Smooth muscle cell (in vitro differentiated cells): ENCODE measurements around the gene OTUD3. TPM values are rescaled to one million over a fixed set of nuclear protein-coding genes. Genes with fewer than 3 reads are reported as not detected.

Source experiments
- DNase-seq: peaks from one replicate; lab custom pipeline; 2025; ENCODE audit not compliant: unreplicated experiment; lab: John Stamatoyannopoulos, UW
- H2AFZ ChIP-seq: fragments of 200-600 bp; sonication (generic); 2 replicates; pipeline ENCODE4 v1.6.0; 2016; ENCODE audit warnings: antibody characterized with exemption, low read depth, mild to moderate bottlenecking
- H3F3A ChIP-seq: fragments of 200-600 bp; sonication (generic); 2 replicates; pipeline ENCODE4 v1.6.0; 2017; ENCODE audit warnings: antibody characterized with exemption, low read depth
- H3K27ac ChIP-seq: fragments of 200-600 bp; sonication (generic); 2 replicates; pipeline ENCODE4 v1.5.1; 2016; ENCODE audit warnings: low read depth, mild to moderate bottlenecking
- H3K27me3 ChIP-seq: fragments of 200-600 bp; sonication (generic); 2 replicates; pipeline ENCODE4 v1.6.1; 2016; ENCODE audit warnings: low read depth, mild to moderate bottlenecking
- H3K36me3 ChIP-seq: fragments of 200-600 bp; sonication (generic); 2 replicates; pipeline ENCODE4 v1.5.1; 2016; ENCODE audit warnings: low read depth
- H3K4me1 ChIP-seq: fragments of 200-600 bp; sonication (generic); 2 replicates; pipeline ENCODE4 v1.5.1; 2016; ENCODE audit warnings: low read depth
- H3K4me2 ChIP-seq: fragments of 200-600 bp; sonication (generic); 2 replicates; pipeline ENCODE4 v1.6.0; 2016; ENCODE audit warnings: mild to moderate bottlenecking
- H3K4me3 ChIP-seq: fragments of 200-600 bp; sonication (generic); 2 replicates; pipeline ENCODE4 v1.5.1; 2016; ENCODE audit warnings: mild to moderate bottlenecking
- H3K79me2 ChIP-seq: fragments of 200-600 bp; sonication (generic); 2 replicates; pipeline ENCODE4 v1.6.0; 2016; ENCODE audit warnings: low read depth, mild to moderate bottlenecking
- H3K9ac ChIP-seq: fragments of 200-600 bp; sonication (generic); 2 replicates; pipeline ENCODE4 v1.6.0; 2016; ENCODE audit warnings: low read depth
- H3K9me3 ChIP-seq: fragments of 200-600 bp; sonication (generic); replicated peaks from 2 replicates; pipeline ENCODE4 v1.5.1; 2016; ENCODE audit warnings: low read depth
- H4K20me1 ChIP-seq: fragments of 200-600 bp; sonication (generic); 2 replicates; pipeline ENCODE4 v1.6.0; 2016; ENCODE audit warnings: low read depth
- CTCF ChIP-seq: fragments of 200-600 bp; sonication (generic); IDR thresholded peaks from 2 replicates; pipeline ENCODE4 v1.5.1; 2017; ENCODE audit warnings: borderline replicate concordance, mild to moderate bottlenecking, antibody characterized with exemption; ENCODE audit not compliant: insufficient read depth, poor library complexity, severe bottlenecking
- WGBS: methylation state at CpG from one replicate; pipeline ENCODE4 v1.1.7; 2016; ENCODE audit warnings: low lambda C conversion rate; 5-methylcytosine and 5-hydroxymethylcytosine counted together
- polyA plus RNA-seq: library from polyadenylated mRNA; unstranded; fragments of >200 nt; fragmentation: Nextera tagmentation; extraction: Ambion mirVana; gene quantifications from 2 replicates; pipeline ENCODE4 v1.2.1, GENCODE V29; 2016
- total RNA-seq: library from RNA; depleted of rRNA; stranded (reverse); fragments of >200 nt; gene quantifications from 2 replicates; pipeline ENCODE4 v1.2.3, GENCODE V29; 2014

OTUD3 gene
- total and polyA plus RNA-seq, 2 experiments from 2014 or later: 2.6 to 9.9 TPM

DNA sequence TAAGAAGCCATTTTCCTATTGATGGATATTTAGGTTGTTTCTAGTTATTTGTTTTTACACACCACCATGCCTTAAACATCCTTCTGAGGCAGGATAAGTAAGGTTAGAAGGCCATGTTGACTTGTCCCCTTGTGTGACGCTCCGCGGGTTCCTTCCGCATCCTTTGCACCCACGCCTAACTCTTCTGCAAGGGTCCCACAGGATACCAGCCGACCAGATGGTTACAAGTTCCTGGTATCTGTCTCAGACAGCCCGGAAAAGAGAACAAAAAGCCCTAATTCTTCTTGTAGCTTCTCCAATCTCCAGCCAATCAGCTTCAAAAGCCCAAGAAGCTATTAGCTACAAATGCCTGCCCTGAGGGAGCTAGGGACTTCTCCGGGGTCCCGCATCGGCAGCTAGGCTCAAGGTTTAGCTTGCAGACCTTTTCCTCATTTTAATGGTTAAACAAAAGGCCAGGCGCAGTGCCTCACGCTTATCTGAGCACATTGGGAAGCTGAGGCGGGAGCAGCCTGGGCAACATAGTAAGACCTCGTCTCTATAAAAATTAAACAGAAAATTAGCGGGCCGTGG lies 4.9 kb upstream of the OTUD3 start:
- no peaks in the 10 kb centered on the region for H3F3A ChIP-seq
- no peaks in the 10 kb centered on the region for H3K4me1 ChIP-seq
- H3K27ac ChIP-seq: no peak overlapping the region
- no peak overlapping the region for H3K9ac ChIP-seq
- no peaks in the 10 kb centered on the region for H3K79me2 ChIP-seq
- H3K4me3 ChIP-seq: no peak overlapping the region
- DNase-seq: no peak
- H2AFZ ChIP-seq: no peak overlapping the region
- no peak for TF ChIP-seq CTCF
- no peaks in the 10 kb centered on the region for H4K20me1 ChIP-seq
- 79% methylated on average over 16 of the region's 16 CpGs for WGBS
- no peaks in the 10 kb centered on the region for H3K36me3 ChIP-seq
- H3K27me3 ChIP-seq: no peaks in the 10 kb centered on the region
- H3K4me2 ChIP-seq: no peak overlapping the region
- H3K9me3 ChIP-seq: no peaks in the 10 kb centered on the region

DNA sequence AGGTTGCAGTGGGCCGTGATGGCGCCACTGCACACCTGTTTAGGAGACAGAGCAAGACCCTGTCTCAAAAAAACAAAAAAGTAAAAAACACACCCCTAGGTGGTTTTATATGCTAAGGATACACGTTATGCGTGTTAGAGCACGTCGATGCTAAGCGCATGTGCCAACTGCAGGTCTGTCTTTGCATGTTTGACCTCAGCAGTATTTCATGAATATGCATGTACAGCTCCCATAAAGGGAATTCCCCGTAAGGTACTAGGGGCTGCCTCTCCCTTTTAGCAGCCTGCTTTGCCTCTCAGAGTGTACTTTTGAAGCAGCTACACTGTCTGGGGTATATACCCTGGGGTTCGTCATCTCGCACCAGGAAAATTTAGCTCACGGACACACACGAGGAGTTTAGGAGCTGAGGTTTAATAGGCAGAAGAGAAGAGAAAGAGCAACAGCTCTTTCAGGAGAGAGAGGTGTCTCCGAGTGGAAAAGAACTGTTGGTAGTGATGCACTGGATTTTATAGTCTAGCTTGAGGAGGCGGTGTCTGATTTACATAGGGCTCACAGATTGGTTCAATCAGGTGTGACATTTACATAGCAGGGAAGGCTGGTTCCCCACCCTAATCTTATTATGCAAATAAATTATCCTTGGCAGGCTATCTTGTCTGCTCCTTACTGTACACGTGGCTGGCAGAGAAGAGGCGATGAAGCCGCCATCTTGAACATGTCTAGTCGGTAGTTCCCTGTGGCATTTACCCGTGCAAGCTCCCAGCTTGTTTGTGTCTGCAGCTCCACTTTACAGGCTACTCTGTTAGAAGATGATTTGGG lies 4.2 kb upstream of the OTUD3 start:
- no peak overlapping the region for H2AFZ ChIP-seq
- no peak for DNase-seq
- no peaks in the 10 kb centered on the region for H3K9me3 ChIP-seq
- H3K4me1 ChIP-seq: peaks cover under 1% of the 10 kb centered on the region
- H3F3A ChIP-seq: no peaks in the 10 kb centered on the region
- no peak overlapping the region for H3K9ac ChIP-seq
- peaks cover 4% of the 10 kb centered on the region for H3K79me2 ChIP-seq
- TF ChIP-seq CTCF: no peak
- H3K27me3 ChIP-seq: no peaks in the 10 kb centered on the region
- WGBS: 82% methylated on average over 19 of the region's 19 CpGs
- peaks cover 3% of the 10 kb centered on the region for H4K20me1 ChIP-seq
- H3K27ac ChIP-seq: no peak overlapping the region
- H3K4me3 ChIP-seq: no peak overlapping the region
- H3K36me3 ChIP-seq: no peaks in the 10 kb centered on the region
- no peak overlapping the region for H3K4me2 ChIP-seq

GRCh38 chr1:19878637-19878985 lies 3.6 kb upstream of the OTUD3 start:
- Histone ChIP-seq H3K9me3 (no peaks in the 10 kb centered on the region), H3K79me2 (peaks cover 10% of the 10 kb centered on the region), H3K27ac (no peak overlapping the region), H3K4me1 (peaks cover 3% of the 10 kb centered on the region), H2AFZ (no peak overlapping the region), H4K20me1 (peaks cover 9% of the 10 kb centered on the region), H3K9ac (no peak overlapping the region), H3K36me3 (no peaks in the 10 kb centered on the region), H3F3A (no peaks in the 10 kb centered on the region), H3K4me2 (no peak overlapping the region), H3K4me3 (no peak overlapping the region), H3K27me3 (no peaks in the 10 kb centered on the region)
- TF ChIP-seq CTCF: no peak
- 90% methylated on average over 12 of the region's 12 CpGs for WGBS
- no peak for DNase-seq

DNA sequence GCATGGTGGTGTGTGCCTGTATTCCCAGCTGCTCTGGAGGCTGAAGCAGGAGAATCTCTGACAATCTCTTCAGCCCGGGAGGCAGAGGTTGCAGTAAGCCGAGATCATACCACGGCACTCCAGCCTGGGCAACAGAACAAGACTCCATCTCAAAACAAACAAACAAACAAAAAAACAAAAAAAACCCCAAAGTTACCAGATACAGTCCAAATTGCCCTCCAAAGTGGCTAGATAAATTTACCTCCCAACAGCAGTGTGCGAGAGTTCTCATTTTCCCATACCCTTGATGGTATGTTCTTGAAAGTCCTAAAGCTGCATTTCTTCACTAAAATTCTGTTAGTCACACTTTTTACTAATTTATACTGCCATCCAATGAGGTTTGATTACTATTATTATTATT lies 3.0 kb upstream of the OTUD3 start:
- no peak for TF ChIP-seq CTCF
- Histone ChIP-seq H3K79me2 (peaks cover 16% of the 10 kb centered on the region), H3F3A (no peaks in the 10 kb centered on the region), H3K9ac (no peak overlapping the region), H3K4me1 (peaks cover 3% of the 10 kb centered on the region), H3K9me3 (no peaks in the 10 kb centered on the region), H3K27ac (no peak overlapping the region), H3K4me2 (no peak overlapping the region), H4K20me1 (peaks cover 15% of the 10 kb centered on the region), H3K4me3 (no peak overlapping the region), H2AFZ (no peak overlapping the region), H3K27me3 (no peaks in the 10 kb centered on the region), H3K36me3 (no peaks in the 10 kb centered on the region)
- DNase-seq: no peak
- 84% methylated on average over 4 of the region's 4 CpGs for WGBS
